IMR-90 (cell line): ENCODE measurements around the gene ACACB. TPM values are rescaled to one million over a fixed set of nuclear protein-coding genes. Genes with fewer than 3 reads are reported as not detected.

Experiments
- ATAC-seq: fragments of 200-7000 bp; cut with Tn5 transposase; 2 replicates; pipeline ENCODE4 v1.9.1; 2020; ENCODE audit warnings: low read depth, mild to moderate bottlenecking, moderate library complexity
- BruUV-seq: library from RNA; stranded (reverse); fragments of 400-500 nt; replicated peaks from 2 replicates; lab custom pipeline; 2021; lab: Mats Ljungman, UMichigan
- CTCF ChIA-PET: fragments of 300-600 bp; formaldehyde crosslinking; extraction: SDS; loops from one replicate; lab custom pipeline; 2021; ENCODE audit warnings: antibody characterized with exemption; lab: Yijun Ruan, JAX
- POLR2A ChIA-PET: fragments of 300-600 bp; sonication (Branson Sonifier 250); formaldehyde crosslinking; loops from one replicate; lab custom pipeline; 2022; ENCODE audit warnings: antibody characterized with exemption; ENCODE audit not compliant: unreplicated experiment; lab: Charles Lee
- DNase-seq: peaks from one replicate; pipeline ENCODE4 v3.0.0; 2013
- H2AFZ ChIP-seq: replicated peaks from 2 replicates; pipeline ENCODE3; 2013; ENCODE audit warnings: low read length, mild to moderate bottlenecking; ENCODE audit not compliant: poor library complexity
- H2AK5ac ChIP-seq: 2 replicates; pipeline ENCODE4 v1.6.1; 2013; ENCODE audit warnings: low read depth, low read length, inconsistent platforms
- H2AK9ac ChIP-seq: replicated peaks from 2 replicates; pipeline ENCODE3; 2013; ENCODE audit warnings: mild to moderate bottlenecking, low read depth, low read length, moderate library complexity; ENCODE audit not compliant: poor library complexity
- H2BK120ac ChIP-seq: 2 replicates; pipeline ENCODE4 v1.6.1; 2013; ENCODE audit warnings: low read depth, low read length, inconsistent platforms
- H2BK15ac ChIP-seq: 3 replicates; pipeline ENCODE4 v1.6.1; 2013; ENCODE audit warnings: low read depth, low read length, inconsistent platforms
- H2BK20ac ChIP-seq: 2 replicates; pipeline ENCODE4 v1.6.1; 2013; ENCODE audit warnings: low read depth, mild to moderate bottlenecking, inconsistent platforms, low read length, moderate library complexity
- H2BK5ac ChIP-seq: 2 replicates; pipeline ENCODE4 v1.6.1; 2013; ENCODE audit warnings: mild to moderate bottlenecking, low read depth, low read length, inconsistent platforms; ENCODE audit not compliant: poor library complexity, severe bottlenecking
- H3K14ac ChIP-seq: replicated peaks from 2 replicates; pipeline ENCODE4 v1.6.1; 2013; ENCODE audit warnings: low read depth, low read length, inconsistent platforms
- H3K18ac ChIP-seq: 2 replicates; pipeline ENCODE4 v1.6.1; 2013; ENCODE audit warnings: low read depth, low read length, control low read depth
- H3K23ac ChIP-seq: 2 replicates; pipeline ENCODE4 v1.6.1; 2013; ENCODE audit warnings: low read depth, low read length, inconsistent platforms
- H3K27ac ChIP-seq: 2 replicates; pipeline ENCODE4 v1.5.1; 2013; ENCODE audit warnings: mild to moderate bottlenecking, control low read depth, low read length; ENCODE audit not compliant: insufficient read depth
- H3K27me3 ChIP-seq: 2 replicates; pipeline ENCODE4 v1.6.1; 2013; ENCODE audit warnings: low read length; ENCODE audit not compliant: control insufficient read depth, insufficient read depth
- H3K36me3 ChIP-seq: 2 replicates; pipeline ENCODE4 v1.6.1; 2013; ENCODE audit warnings: low read length, mixed read lengths; ENCODE audit not compliant: control insufficient read depth, insufficient read depth
- H3K4ac ChIP-seq: 2 replicates; pipeline ENCODE4 v1.6.1; 2013; ENCODE audit warnings: low read depth, low read length, inconsistent platforms
- H3K4me1 ChIP-seq: 2 replicates; pipeline ENCODE4 v1.6.1; 2013; ENCODE audit warnings: low read length, mixed read lengths; ENCODE audit not compliant: control insufficient read depth, insufficient read depth
- H3K4me2 ChIP-seq: 2 replicates; pipeline ENCODE4 v1.6.1; 2013; ENCODE audit warnings: low read depth, mild to moderate bottlenecking, control low read depth, low read length, moderate library complexity
- H3K4me3 ChIP-seq: 2 replicates; pipeline ENCODE4 v1.5.1; 2013; ENCODE audit warnings: low read depth, mild to moderate bottlenecking, control low read depth, low read length, moderate library complexity; ENCODE audit not compliant: insufficient read depth
- H3K56ac ChIP-seq: 2 replicates; pipeline ENCODE4 v1.6.1; 2013; ENCODE audit warnings: low read length, inconsistent platforms; ENCODE audit not compliant: insufficient read depth; ENCODE audit errors: extremely low read depth
- H3K79me1 ChIP-seq, 2 experiments: 2 replicates each; pipeline ENCODE4 v1.6.1; 2013; ENCODE audit warnings: low read length in 2 of 2, inconsistent platforms in 1 of 2, low read depth in 1 of 2
- H3K9ac ChIP-seq: 2 replicates; pipeline ENCODE4 v1.6.1; 2013; ENCODE audit warnings: low read depth, low read length, control low read depth
- H3K9me1 ChIP-seq: 2 replicates; pipeline ENCODE4 v1.6.1; 2013; ENCODE audit warnings: low read length, inconsistent platforms; ENCODE audit not compliant: insufficient read depth
- H3K9me3 ChIP-seq: 2 replicates; pipeline ENCODE4 v1.6.1; 2013; ENCODE audit warnings: low read length; ENCODE audit not compliant: control insufficient read depth, insufficient read depth
- H4K20me1 ChIP-seq: 2 replicates; pipeline ENCODE4 v1.6.1; 2013; ENCODE audit warnings: low read length, inconsistent platforms; ENCODE audit not compliant: insufficient read depth
- H4K5ac ChIP-seq: 2 replicates; pipeline ENCODE4 v1.6.1; 2013; ENCODE audit warnings: mild to moderate bottlenecking, low read depth, low read length, control low read depth
- H4K8ac ChIP-seq, 2 experiments: 2 replicates each; pipeline ENCODE4 v1.6.1; 2013; ENCODE audit warnings: low read depth in 2 of 2, low read length in 2 of 2, control low read depth in 1 of 2, inconsistent platforms in 1 of 2
- H4K91ac ChIP-seq: 2 replicates; pipeline ENCODE4 v1.6.1; 2013; ENCODE audit warnings: low read depth, low read length, inconsistent platforms; ENCODE audit not compliant: insufficient read depth
- BHLHE40 ChIP-seq: fragments of 150-350 bp; IDR thresholded peaks from 2 replicates; pipeline ENCODE4 v1.6.1; 2016; ENCODE audit warnings: mild to moderate bottlenecking, low read depth, low read length
- CEBPB ChIP-seq: IDR thresholded peaks from 2 replicates; pipeline ENCODE4 v1.6.1; 2012; ENCODE audit warnings: low read depth, low read length, improper control_type of control experiment
- CHD1 ChIP-seq: IDR thresholded peaks from 2 replicates; pipeline ENCODE4 v1.6.1; 2012; ENCODE audit warnings: low read depth, low read length, improper control_type of control experiment
- FOS ChIP-seq: fragments of 150-350 bp; IDR thresholded peaks from 2 replicates; pipeline ENCODE4 v1.6.1; 2016; ENCODE audit warnings: low read depth, low read length
- MAFK ChIP-seq: IDR thresholded peaks from 2 replicates; pipeline ENCODE4 v1.6.1; 2012; ENCODE audit warnings: low read depth, low read length, improper control_type of control experiment
- MAZ ChIP-seq: IDR thresholded peaks from 2 replicates; pipeline ENCODE4 v1.6.1; 2012; ENCODE audit warnings: low read depth, mild to moderate bottlenecking, low read length, improper control_type of control experiment, moderate library complexity, borderline replicate concordance
- MXI1 ChIP-seq: IDR thresholded peaks from 2 replicates; pipeline ENCODE4 v1.6.1; 2012; ENCODE audit warnings: low read depth, mild to moderate bottlenecking, low read length, moderate library complexity, borderline replicate concordance
- NFE2L2 ChIP-seq: fragments of 150-350 bp; IDR thresholded peaks from 2 replicates; pipeline ENCODE4 v1.6.1; 2016; ENCODE audit warnings: low read depth, mild to moderate bottlenecking, low read length
- POLR2A ChIP-seq: IDR thresholded peaks from 2 replicates; pipeline ENCODE4 v1.6.1; 2012; ENCODE audit warnings: mild to moderate bottlenecking, low read depth, low read length
- RAD21 ChIP-seq: IDR thresholded peaks from 2 replicates; pipeline ENCODE4 v1.6.1; 2012; ENCODE audit warnings: low read length, improper control_type of control experiment
- RCOR1 ChIP-seq: IDR thresholded peaks from 2 replicates; pipeline ENCODE4 v1.6.1; 2012; ENCODE audit warnings: mild to moderate bottlenecking, low read length, improper control_type of control experiment; ENCODE audit not compliant: insufficient replicate concordance
- RFX5 ChIP-seq: IDR thresholded peaks from 2 replicates; pipeline ENCODE4 v1.8.0; 2012; ENCODE audit warnings: low read depth, mild to moderate bottlenecking, low read length, moderate library complexity
- SMC3 ChIP-seq: fragments of 150-350 bp; IDR thresholded peaks from 2 replicates; pipeline ENCODE4 v1.6.1; 2016; ENCODE audit warnings: low read depth, mild to moderate bottlenecking, antibody characterized with exemption, low read length, moderate library complexity
- WGBS, 2 experiments: methylation state at CpG; one replicate each; pipeline versions ENCODE4 v1.1.5 to v1.1.7; 2013; ENCODE audit warnings: missing lambda C conversion rate in 2 of 2; ENCODE audit not compliant: insufficient read length in 1 of 2; ENCODE audit errors: extremely low coverage in 2 of 2; 5-methylcytosine and 5-hydroxymethylcytosine counted together
- dilution Hi-C: fragments of 300-500 bp; cut with HindIII; formaldehyde crosslinking; loops from one replicate; pipeline ENCODE4 v1.14.3; 2018; ENCODE audit warnings: low sequenced_read_pairs; ENCODE audit not compliant: unreplicated experiment
- in situ Hi-C: fragments of 300-500 bp; cut with MboI; formaldehyde crosslinking; loops from 3 replicates; pipeline ENCODE4 v1.14.3; 2019; ENCODE audit warnings: low sequenced_read_pairs, inconsistent platforms, mixed read lengths
- intact Hi-C: fragments of 100-400 bp; cut with micrococcal nuclease; formaldehyde crosslinking; loops from 2 replicates; pipeline ENCODE4 v1.10.0; 2022
- polyA plus RNA-seq, 3 experiments: library from polyadenylated mRNA; depleted of rRNA; stranded (reverse); fragments of >200 nt; gene quantifications; 2 replicates each; pipeline ENCODE4 v1.2.3, GENCODE V29; 2012; ENCODE audit warnings: low replicate concordance in 1 of 3
- total RNA-seq: library from RNA; depleted of rRNA; stranded (reverse); fragments of >200 nt; gene quantifications from 2 replicates; pipeline ENCODE4 v1.2.3, GENCODE V29; 2012
- TF ChIP-seq, protein P1 (sequence below): fragments of 150-350 bp; IDR thresholded peaks from 2 replicates; pipeline ENCODE4 v1.6.1; 2016; ENCODE audit warnings: low read depth, mild to moderate bottlenecking, low read length, moderate library complexity, borderline replicate concordance
- TF ChIP-seq, protein P2 (sequence below): fragments of 150-350 bp; IDR thresholded peaks from 2 replicates; pipeline ENCODE4 v1.6.1; 2017; ENCODE audit warnings: mild to moderate bottlenecking, antibody characterized with exemption, low read length, low read depth
- TF ChIP-seq, protein P3 (sequence below): conservative IDR thresholded peaks from 2 replicates; pipeline ENCODE4 v1.5.1; 2012; ENCODE audit warnings: mild to moderate bottlenecking, low read depth, low read length, improper control_type of control experiment

ACACB gene
- total and polyA plus RNA-seq, 2 of the 4 experiments (the other 2 are of a cell fraction), result 2.0 to 2.1 TPM

DNA sequence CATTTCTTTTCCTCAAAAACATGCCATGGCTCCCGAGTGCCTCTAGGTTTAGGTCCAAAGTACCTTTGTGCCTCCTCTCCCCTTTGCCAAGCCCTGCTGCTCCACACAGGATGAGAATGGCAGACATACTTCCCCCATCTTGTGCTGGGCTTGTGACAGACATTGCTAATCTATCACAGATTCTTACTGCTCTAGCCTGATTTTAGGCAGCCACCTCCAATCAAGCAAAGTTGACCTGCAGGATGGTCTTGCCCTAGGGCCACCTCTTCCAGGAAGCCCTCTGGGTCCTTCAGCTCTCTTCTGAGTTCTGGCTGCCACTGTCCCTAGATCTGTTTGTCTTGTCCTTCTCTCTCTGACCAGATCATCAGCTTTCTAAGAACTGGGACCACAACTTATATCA, 172.2 kb downstream of the ACACB start:
- no peaks in the 10 kb centered on the region for H3K36me3 ChIP-seq
- no peak overlapping the region for H2BK20ac ChIP-seq
- no peak overlapping the region for H3K4ac ChIP-seq
- no peak overlapping the region for H4K91ac ChIP-seq
- BruUV-seq, result no TSS peak
- WGBS, 2 experiments, result 57% methylated on average over 1 of the region's 1 CpG; no CpG with 5 or more reads in 1 of the 2 experiments
- no peak overlapping the region for H2BK5ac ChIP-seq
- ATAC-seq (no peak), DNase-seq (no peak)
- H3K27me3 ChIP-seq, result peaks cover 9% of the 10 kb centered on the region; the same call in 1 of the 2 replicates
- TF ChIP-seq MAFK, result no peak
- TF ChIP-seq CHD1, result no peak
- TF ChIP-seq MAZ, result no peak
- no peak for TF ChIP-seq FOS
- TF ChIP-seq NFE2L2, result no peak
- no peak for TF ChIP-seq RCOR1
- no peak for TF ChIP-seq POLR2A
- TF ChIP-seq CEBPB, result no peak
- TF ChIP-seq, protein P1, sequence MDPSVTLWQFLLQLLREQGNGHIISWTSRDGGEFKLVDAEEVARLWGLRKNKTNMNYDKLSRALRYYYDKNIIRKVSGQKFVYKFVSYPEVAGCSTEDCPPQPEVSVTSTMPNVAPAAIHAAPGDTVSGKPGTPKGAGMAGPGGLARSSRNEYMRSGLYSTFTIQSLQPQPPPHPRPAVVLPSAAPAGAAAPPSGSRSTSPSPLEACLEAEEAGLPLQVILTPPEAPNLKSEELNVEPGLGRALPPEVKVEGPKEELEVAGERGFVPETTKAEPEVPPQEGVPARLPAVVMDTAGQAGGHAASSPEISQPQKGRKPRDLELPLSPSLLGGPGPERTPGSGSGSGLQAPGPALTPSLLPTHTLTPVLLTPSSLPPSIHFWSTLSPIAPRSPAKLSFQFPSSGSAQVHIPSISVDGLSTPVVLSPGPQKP, result no peak
- TF ChIP-seq, protein P2, sequence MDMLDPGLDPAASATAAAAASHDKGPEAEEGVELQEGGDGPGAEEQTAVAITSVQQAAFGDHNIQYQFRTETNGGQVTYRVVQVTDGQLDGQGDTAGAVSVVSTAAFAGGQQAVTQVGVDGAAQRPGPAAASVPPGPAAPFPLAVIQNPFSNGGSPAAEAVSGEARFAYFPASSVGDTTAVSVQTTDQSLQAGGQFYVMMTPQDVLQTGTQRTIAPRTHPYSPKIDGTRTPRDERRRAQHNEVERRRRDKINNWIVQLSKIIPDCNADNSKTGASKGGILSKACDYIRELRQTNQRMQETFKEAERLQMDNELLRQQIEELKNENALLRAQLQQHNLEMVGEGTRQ, result no peak
- no peak for TF ChIP-seq SMC3
- TF ChIP-seq, protein P3, sequence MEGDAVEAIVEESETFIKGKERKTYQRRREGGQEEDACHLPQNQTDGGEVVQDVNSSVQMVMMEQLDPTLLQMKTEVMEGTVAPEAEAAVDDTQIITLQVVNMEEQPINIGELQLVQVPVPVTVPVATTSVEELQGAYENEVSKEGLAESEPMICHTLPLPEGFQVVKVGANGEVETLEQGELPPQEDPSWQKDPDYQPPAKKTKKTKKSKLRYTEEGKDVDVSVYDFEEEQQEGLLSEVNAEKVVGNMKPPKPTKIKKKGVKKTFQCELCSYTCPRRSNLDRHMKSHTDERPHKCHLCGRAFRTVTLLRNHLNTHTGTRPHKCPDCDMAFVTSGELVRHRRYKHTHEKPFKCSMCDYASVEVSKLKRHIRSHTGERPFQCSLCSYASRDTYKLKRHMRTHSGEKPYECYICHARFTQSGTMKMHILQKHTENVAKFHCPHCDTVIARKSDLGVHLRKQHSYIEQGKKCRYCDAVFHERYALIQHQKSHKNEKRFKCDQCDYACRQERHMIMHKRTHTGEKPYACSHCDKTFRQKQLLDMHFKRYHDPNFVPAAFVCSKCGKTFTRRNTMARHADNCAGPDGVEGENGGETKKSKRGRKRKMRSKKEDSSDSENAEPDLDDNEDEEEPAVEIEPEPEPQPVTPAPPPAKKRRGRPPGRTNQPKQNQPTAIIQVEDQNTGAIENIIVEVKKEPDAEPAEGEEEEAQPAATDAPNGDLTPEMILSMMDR, result no peak
- TF ChIP-seq MXI1, result no peak
- TF ChIP-seq BHLHE40, result no peak
- no peak for TF ChIP-seq RFX5
- no peak for TF ChIP-seq RAD21
- dilution Hi-C loops (no loop called here), intact Hi-C loops (no loop called here), in situ Hi-C loops (no loop called here)
- no peak overlapping the region for H3K4me3 ChIP-seq
- H3K23ac ChIP-seq, result no peak overlapping the region
- no peak overlapping the region for H3K56ac ChIP-seq
- H4K5ac ChIP-seq, result no peak overlapping the region
- H2AK9ac ChIP-seq, result no peak overlapping the region
- peak overlapping the region; percentile 28 for H2AFZ ChIP-seq
- no peaks in the 10 kb centered on the region for H3K9me1 ChIP-seq
- no peak overlapping the region for H3K27ac ChIP-seq
- H3K9ac ChIP-seq, result no peak overlapping the region
- ChIA-PET CTCF (no interaction called here), POLR2A (no interaction called here)
- H3K79me1 ChIP-seq, result no peaks in the 10 kb centered on the region
- no peaks in the 10 kb centered on the region for H3K9me3 ChIP-seq
- H2AK5ac ChIP-seq, result no peak overlapping the region
- H3K14ac ChIP-seq, result no peak overlapping the region
- no peak overlapping the region for H2BK120ac ChIP-seq
- no peaks in the 10 kb centered on the region for H3K4me1 ChIP-seq
- no peaks in the 10 kb centered on the region for H4K20me1 ChIP-seq
- no peak overlapping the region for H4K8ac ChIP-seq
- H3K4me2 ChIP-seq, result no peak overlapping the region
- H2BK15ac ChIP-seq, result no peak overlapping the region
- no peak overlapping the region for H3K18ac ChIP-seq
